GM18519 (cell line): ENCODE results near the gene GNL1.
"Not testable (repeated sequence)": the region's sequence is repeated elsewhere in the genome, so short reads cannot be mapped to it uniquely, and the experiment has no call there.

Experiments used
- ATAC-seq: cut with Tn5 transposase; IDR thresholded peaks from one replicate; pipeline ENCODE4 v1.9.1; 2021; ENCODE audit warnings: mild to moderate bottlenecking, moderate library complexity; ENCODE audit not compliant: unreplicated experiment, low FRiP score

Gene GNL1

DNA sequence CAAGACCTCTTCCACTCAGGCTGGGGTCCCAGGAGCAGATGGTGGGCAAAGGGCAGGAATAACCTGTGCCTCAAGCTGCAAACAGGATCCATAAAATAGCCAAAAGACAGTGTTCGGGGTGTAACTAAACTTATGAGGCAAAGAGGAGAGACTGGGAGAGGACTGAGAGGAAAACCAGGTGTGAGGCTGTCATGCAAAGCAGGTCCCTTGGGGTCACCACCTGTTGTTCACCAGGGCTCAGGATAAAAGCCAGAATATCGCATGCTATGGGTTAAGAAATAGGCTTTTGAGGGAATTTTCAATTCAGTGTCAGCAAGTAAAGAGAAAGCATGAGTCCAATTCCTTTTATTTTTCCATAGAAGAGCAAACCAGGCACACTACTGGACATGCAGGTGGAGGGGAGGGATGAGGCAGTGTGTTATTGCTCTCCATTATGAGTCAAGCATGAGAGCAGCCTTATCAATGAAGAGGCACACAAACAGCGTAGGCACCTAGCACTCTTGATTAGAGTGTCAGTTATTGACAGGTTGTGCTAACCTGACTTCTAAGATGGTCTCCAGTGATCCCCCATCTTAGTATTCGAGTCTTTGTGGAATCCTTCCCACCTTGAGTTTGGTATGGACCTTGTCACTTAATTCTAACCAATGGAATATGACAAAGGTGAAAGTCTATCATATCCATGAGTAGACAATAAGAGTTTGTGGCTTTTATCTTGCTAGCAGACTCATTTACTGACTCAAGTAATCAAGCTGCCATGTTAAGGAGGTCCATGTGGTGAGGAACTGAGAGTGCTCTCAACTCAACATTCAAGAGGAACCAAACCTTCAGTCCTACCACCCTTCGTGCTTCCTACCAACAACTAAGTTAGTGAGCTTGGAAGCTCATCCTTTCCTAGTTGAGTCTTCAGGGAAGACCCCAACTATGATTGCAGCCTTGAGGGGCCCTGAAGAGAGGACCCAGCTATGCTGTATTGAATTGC is 48.2 kb downstream of the GNL1 start:
- no peak for ATAC-seq

DNA sequence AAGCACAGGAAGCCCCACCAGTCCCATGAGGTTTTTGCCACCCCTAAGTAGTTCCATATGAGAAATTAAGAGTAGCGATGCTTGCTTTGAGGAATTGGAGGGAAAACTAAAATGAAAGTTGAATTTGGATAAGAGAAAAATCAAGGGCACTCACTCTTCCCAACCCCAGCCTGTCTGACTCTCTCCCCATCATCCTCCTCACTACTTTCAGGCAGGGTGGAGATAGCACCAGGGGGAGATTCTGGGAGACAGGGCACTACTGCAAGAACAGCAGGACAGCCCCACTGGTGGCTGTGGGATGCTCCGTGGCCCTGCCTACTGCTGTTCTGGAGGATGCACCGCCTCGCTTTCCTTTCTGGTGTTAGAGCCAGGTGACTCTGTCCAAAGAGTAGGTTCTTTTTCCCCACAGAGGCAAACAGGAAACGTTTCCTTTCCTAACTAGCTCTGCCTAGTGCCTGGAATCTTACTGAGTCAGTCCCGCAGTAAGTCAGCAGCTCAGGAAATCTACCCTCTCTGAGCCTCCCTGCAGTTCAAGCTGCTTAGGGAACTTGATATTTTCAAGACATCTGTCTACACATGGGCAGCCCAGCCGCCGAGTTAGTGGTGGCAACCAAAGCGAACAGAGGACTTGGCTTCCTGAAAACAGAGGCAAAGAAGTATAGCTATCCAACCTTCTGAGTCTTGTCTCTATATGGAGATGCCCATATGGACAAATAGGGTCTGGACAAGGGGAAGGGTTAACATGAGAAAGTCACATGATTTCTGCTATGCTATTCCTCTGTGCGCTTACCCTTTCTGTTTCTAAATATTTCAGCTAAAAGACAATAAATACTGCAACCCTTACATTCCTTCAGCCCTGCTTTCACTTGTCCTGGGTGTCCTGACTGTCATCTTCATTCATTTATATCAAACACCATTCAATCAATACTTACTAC is 55.6 kb downstream of the GNL1 start:
- no peak for ATAC-seq

DNA sequence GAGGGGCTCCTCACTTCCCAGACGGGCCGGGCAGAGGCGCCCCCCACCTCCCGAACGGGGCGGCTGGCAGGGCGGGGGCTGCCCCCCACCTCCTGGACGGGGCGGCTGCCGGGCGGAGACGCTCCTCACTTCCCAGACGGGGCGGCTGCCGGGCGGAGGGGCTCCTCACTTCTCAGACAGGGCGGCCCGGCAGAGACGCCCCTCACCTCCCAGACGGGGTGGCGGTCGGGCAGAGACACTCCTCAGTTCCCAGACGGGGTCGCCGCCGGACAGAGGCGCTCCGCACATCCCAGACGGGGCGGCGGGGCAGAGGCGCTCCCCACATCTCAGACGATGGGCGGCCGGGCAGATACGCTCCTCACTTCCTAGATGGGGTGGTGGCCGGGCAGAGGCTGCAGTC is 57.6 kb downstream of the GNL1 start:
- not testable (repeated sequence) for ATAC-seq

DNA sequence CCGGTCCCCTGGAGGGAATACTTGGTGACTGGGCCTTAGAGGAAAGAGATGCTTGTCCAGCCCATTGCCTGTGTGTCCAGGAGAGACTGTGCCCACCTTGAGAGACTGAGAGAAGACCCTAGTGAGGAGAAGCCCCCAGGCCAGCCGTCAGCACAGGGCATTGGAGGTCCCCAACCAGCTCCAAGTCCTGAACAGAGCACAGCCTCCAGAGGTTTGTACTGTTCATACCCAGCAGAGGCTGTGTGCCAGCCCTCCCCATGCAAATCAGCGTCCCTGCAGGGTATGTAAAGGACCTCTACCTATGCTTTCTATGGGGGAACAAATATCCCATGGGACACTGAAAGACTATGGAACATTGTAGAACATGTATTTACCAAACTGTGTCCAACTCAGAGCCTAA is 58.6 kb downstream of the GNL1 start:
- no peak for ATAC-seq

DNA sequence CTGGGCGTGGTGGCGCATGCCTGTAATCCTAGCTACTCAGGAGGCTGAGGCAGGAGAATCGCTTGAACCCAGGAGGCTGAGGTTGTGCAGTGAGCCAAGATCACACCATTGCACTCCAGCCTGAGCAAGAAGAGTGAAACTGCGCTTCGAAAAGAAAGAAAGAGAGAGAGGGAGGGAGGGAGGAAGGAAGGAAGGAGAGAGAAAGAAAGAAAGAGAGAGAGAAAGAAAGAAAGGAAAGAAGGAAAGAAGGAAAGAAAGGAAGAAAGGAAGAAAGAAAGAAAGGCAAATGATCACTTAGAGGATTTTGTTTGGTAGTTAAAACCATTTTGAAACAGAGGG is 59.1 kb downstream of the GNL1 start:
- ATAC-seq: not testable (repeated sequence)

DNA sequence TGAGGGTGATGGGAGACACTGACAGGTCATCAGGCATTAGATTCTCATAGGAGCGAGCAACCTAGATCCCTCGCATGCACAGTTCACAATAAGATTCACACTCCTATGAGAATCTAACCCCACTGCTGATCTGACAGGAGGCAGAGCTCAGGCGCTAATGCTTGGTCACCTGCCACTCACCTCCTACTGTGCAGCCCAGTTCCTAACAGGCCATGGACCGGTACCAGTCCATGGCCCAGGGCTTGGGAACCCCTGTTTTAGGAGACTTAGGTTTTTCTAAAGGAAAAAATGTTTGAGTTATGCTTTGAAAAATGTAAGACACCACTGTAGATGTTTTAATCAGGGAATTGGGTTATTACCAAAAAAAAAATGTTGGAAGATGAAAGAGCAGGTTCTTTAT is 60.3 kb downstream of the GNL1 start:
- no peak for ATAC-seq

DNA sequence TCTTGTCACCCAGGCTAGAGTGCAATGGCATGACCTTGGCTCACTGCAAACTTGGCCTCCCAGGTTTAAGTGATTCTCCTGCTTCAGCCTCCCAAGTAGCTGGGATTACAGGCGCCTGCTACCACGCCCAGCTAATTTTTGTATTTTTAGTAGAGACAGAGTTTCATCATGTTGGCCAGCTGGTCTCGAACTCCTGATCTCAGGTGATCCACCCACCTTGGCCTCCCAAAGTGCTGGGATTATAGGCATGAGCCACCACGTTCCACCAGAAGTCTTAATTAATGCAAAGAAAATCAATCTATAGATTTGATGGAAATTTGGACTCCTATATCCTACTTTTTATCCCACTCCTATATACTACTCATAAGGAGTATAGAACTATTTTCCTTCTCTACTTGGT is 61.2 kb downstream of the GNL1 start:
- not testable (repeated sequence) for ATAC-seq

DNA sequence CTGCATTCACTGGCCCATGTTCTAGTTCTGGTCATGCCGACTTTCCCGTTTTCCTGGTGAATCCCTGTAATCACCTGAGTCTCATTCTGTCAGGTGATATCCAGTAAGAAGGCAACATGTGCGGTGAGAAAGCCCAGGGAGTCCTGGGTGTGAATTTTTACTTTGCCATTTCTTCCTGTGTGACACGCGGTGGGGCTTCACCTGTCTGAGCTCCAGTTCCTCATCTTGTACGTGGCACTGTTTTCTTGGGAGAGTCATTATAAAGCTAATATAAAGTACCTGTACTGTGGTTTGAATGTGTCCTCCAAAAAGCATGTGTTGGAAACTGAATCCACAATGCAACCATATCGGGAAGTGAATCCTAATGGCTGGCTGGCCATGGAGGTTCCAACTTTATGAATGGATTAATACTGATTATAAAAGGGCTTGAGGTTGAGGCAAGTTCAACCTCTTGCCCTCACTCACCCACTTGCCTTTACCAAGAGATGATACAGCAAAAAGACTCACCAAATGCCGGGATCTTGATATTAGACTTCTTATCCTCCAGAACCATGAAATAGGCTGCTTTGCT is 61.9 kb downstream of the GNL1 start:
- ATAC-seq: no peak

DNA sequence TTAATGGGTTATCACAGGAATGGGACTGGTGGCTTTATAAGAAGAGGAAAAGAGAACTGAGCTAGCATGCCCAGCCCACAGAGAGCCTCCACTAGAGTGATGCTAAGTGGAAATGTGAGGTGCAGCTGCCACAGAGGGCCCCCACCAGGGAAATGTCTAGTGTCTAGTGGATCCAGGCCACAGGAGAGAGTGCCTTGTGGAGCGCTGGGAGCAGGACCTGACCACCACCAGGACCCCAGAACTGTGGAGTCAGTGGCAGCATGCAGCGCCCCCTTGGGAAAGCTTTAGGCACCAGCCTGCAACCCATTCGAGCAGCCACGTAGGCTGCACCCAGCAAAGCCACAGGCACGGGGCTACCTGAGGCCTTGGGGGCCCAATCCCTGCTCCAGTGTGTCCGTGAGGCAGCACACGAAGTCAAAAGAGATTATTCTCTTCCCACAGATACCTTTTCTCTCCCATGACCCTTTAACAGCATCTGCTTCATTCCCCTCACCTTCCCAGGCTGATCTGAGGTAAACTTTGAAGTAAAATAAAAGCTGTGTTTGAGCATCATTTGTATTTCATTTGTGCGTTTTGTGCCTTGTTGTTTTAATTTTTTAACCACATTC is 62.5 kb downstream of the GNL1 start:
- no peak for ATAC-seq

DNA sequence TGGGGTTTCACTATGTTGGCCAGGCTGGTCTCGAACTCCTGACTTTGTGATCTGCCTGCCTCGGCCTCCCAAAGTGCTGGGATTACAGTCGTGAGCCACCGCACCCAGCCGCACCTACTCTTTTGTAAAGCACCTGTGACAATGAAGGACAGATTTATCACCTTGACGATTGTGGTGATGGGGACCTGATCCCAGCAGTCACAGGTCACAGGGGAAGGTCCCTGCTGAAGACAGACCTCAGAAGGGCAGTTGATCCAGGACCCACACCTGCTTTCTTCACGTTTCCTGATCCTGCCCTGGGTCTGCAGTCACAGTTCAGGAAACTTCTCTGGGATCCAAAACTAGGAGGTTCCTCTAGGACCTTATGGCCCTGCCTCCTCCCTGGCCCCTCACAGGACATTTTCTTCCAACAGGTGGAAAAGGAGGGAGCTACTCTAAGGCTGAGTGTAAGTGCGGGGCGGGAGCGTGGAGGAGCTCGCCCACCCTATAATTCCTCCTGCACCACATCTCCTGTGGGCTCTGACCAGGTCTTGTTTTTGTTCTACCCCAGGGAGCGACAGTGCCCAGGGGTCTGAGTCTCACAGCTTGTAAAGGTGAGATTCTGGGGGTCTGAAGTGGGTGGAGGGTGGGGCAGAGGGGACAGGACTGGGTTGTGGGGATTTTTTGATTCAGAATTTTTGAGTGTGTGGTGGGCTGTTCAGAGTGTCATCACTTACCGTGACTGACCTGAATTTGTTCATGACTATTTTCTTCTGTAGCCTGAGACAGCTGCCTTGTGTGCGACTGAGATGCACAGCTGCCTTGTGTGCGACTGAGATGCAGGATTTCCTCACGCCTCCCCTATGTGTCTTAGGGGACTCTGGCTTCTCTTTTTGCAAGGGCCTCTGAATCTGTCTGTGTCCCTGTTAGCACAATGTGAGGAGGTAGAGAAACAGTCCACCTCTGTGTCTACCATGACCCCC is 64.0 kb downstream of the GNL1 start:
- ATAC-seq: no peak
